ENCODE data around the gene IMMP2L. TPM values are rescaled to one million over a fixed set of nuclear protein-coding genes. Genes with fewer than 3 reads are reported as not detected.

The IMMP2L gene
- total and polyA plus RNA-seq, 2 of the 13 experiments (the other 11 are each of a cell fraction or from before 2014, with no cell fraction given), result 7.8 to 16.9 TPM

DNA sequence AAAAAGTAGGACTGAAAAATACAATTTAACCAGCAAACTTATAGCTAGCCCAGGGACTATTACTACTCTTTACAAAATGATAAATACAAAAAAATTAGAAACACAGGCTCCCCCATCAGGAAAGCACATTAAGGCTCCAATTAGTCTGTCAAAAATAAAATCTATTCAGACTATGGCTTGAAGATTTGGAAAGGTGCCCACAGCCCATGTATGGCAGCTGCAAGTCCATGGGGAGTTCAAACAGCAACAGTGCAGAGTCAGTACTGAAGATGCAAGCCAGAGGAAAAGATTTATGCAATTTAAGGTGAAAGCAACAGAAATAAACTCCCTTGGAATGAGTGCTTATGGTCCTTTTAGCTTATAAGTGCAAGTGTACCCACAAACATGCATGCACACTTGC is 29.7 kb downstream of the IMMP2L start:
- Histone ChIP-seq H3K36me3 (replicated peaks in 1 of 2; ENCODE audit: control insufficient read depth in 1 of 2, insufficient read depth in 2 of 2, low read length in 2 of 2) (no peaks in the 10 kb centered on the region), H4K20me1 (ENCODE audit: insufficient read depth, low read length) (no peaks in the 10 kb centered on the region), H3K79me2 (ENCODE audit: insufficient read depth, low read length) (no peaks in the 10 kb centered on the region), H3K4me2 (ENCODE audit: low read depth, low read length) (no peak overlapping the region), H3K27ac (ENCODE audit: extremely low read length, insufficient read depth, low read length) (no peak overlapping the region), H3K9me3 (ENCODE audit: low read length) (no peaks in the 10 kb centered on the region), H3K4me3 (replicated peaks in 1 of 3; ENCODE audit: insufficient read depth in 1 of 3, low read depth in 2 of 3, low read length in 3 of 3) (no peak overlapping the region), H2AFZ (ENCODE audit: low read length) (no peak overlapping the region), H3K27me3 (ENCODE audit: control insufficient read depth in 1 of 2, insufficient read depth in 2 of 2, low read length in 2 of 2) (no peaks in the 10 kb centered on the region), H3K9ac (ENCODE audit: insufficient read depth, low read depth, low read length) (no peak overlapping the region), H3K4me1 (ENCODE audit: insufficient read depth, low read length) (peaks cover 10% of the 10 kb centered on the region)
- ChIA-PET POLR2A (no interaction called here), CTCF (ENCODE audit: low intra/inter-chr PET ratio, low total read pairs) (no interaction called here)
- intact Hi-C loops (cut with micrococcal nuclease; ENCODE audit: unreplicated experiment), result no loop called here
- DNase-seq (ENCODE audit: low spot score) (no peak), FAIRE-seq (no peak), ATAC-seq (no peak)
- TF ChIP-seq ZFY (CRISPR knock-in tag; IDR thresholded peaks at IDR 0.05) (no peak), PCBP1 (IDR thresholded peaks at IDR 0.05; ENCODE audit: borderline replicate concordance, low read depth, low read length) (no peak), ZNF589 (CRISPR knock-in tag; conservative IDR thresholded peaks at IDR 0.05) (no peak), MED1 (CRISPR knock-in tag; IDR thresholded peaks at IDR 0.05) (no peak), HNF1A (IDR thresholded peaks at IDR 0.05; ENCODE audit: low read depth) (no peak), HNF1A (CRISPR knock-in tag; IDR thresholded peaks at IDR 0.05; ENCODE audit: borderline replicate concordance) (no peak), YEATS2 (CRISPR knock-in tag; IDR thresholded peaks at IDR 0.05; ENCODE audit: borderline replicate concordance) (no peak), ZSCAN29 (CRISPR knock-in tag; conservative IDR thresholded peaks at IDR 0.05) (no peak), GLI4 (CRISPR knock-in tag; IDR thresholded peaks at IDR 0.05; ENCODE audit: borderline replicate concordance) (no peak), PTBP1 (IDR thresholded peaks at IDR 0.05; ENCODE audit: low read depth, low read length, poor library complexity, severe bottlenecking) (no peak)
- TF ChIP-seq, protein P1, sequence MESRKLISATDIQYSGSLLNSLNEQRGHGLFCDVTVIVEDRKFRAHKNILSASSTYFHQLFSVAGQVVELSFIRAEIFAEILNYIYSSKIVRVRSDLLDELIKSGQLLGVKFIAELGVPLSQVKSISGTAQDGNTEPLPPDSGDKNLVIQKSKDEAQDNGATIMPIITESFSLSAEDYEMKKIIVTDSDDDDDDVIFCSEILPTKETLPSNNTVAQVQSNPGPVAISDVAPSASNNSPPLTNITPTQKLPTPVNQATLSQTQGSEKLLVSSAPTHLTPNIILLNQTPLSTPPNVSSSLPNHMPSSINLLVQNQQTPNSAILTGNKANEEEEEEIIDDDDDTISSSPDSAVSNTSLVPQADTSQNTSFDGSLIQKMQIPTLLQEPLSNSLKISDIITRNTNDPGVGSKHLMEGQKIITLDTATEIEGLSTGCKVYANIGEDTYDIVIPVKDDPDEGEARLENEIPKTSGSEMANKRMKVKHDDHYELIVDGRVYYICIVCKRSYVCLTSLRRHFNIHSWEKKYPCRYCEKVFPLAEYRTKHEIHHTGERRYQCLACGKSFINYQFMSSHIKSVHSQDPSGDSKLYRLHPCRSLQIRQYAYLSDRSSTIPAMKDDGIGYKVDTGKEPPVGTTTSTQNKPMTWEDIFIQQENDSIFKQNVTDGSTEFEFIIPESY (CRISPR knock-in tag; IDR thresholded peaks at IDR 0.05), result no peak
- TF ChIP-seq, protein P2, sequence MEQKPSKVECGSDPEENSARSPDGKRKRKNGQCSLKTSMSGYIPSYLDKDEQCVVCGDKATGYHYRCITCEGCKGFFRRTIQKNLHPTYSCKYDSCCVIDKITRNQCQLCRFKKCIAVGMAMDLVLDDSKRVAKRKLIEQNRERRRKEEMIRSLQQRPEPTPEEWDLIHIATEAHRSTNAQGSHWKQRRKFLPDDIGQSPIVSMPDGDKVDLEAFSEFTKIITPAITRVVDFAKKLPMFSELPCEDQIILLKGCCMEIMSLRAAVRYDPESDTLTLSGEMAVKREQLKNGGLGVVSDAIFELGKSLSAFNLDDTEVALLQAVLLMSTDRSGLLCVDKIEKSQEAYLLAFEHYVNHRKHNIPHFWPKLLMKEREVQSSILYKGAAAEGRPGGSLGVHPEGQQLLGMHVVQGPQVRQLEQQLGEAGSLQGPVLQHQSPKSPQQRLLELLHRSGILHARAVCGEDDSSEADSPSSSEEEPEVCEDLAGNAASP (CRISPR knock-in tag; IDR thresholded peaks at IDR 0.05; ENCODE audit: borderline replicate concordance), result no peak
- TF ChIP-seq, protein P3, sequence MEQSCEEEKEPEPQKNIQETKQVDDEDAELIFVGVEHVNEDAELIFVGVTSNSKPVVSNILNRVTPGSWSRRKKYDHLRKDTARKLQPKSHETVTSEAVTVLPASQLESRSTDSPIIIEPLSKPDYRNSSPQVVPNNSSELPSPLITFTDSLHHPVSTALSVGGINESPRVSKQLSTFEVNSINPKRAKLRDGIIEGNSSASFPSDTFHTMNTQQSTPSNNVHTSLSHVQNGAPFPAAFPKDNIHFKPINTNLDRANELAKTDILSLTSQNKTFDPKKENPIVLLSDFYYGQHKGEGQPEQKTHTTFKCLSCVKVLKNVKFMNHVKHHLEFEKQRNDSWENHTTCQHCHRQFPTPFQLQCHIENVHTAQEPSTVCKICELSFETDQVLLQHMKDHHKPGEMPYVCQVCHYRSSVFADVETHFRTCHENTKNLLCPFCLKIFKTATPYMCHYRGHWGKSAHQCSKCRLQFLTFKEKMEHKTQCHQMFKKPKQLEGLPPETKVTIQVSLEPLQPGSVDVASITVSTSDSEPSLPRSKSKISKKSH (CRISPR knock-in tag; IDR thresholded peaks at IDR 0.05; ENCODE audit: borderline replicate concordance), result no peak
- in situ Hi-C loops (cut with HindIII; ENCODE audit: extremely low pct_ligation_motif_present, low pct_unique_long_range_greater_than_20kb), result no loop called here
- BruUV-seq (replicated peaks), result no TSS peak

All from HepG2 (cell line).